Activated naive CD8-positive, alpha-beta T cell treated with anti-CD3 and anti-CD28 coated beads, Interleukin-2, amount 50 U/mL, for 24 hours (primary cell): Measurements from ENCODE around the gene NUDT5.

Source experiments
- ATAC-seq: fragments of 150-1000 bp; cut with Tn5 transposase; one replicate; pipeline ENCODE4 v1.10.0; 2021
- DNase-seq: peaks from one replicate; pipeline ENCODE4 v3.0.0; 2021
- H3K27ac Mint-ChIP-seq: one replicate; pipeline ENCODE4 v1.8.0; 2021; ENCODE audit warnings: mild to moderate bottlenecking, mixed read lengths
- H3K27me3 Mint-ChIP-seq: one replicate; pipeline ENCODE4 v1.8.0; 2021; ENCODE audit warnings: mixed read lengths
- H3K36me3 Mint-ChIP-seq: one replicate; pipeline ENCODE4 v1.8.0; 2021; ENCODE audit warnings: low read depth, mixed read lengths
- H3K4me1 Mint-ChIP-seq: one replicate; pipeline ENCODE4 v1.8.0; 2021; ENCODE audit warnings: mixed read lengths
- H3K4me3 Mint-ChIP-seq: one replicate; pipeline ENCODE4 v1.8.0; 2021; ENCODE audit warnings: mild to moderate bottlenecking, moderate library complexity, mixed read lengths
- H3K9me3 Mint-ChIP-seq: one replicate; pipeline ENCODE4 v1.8.0; 2021; ENCODE audit warnings: mixed read lengths

NUDT5 gene

GRCh38 chr10:12164085-12164484 is 31.6 kb downstream of the NUDT5 start:
- Mint-ChIP-seq H3K4me1 (no peaks in the 10 kb centered on the region), H3K9me3 (no peaks in the 10 kb centered on the region), H3K27ac (no peak overlapping the region), H3K27me3 (no peaks in the 10 kb centered on the region), H3K36me3 (peaks cover 40% of the 10 kb centered on the region), H3K4me3 (no peak overlapping the region)
- ATAC-seq (no peak), DNase-seq (no peak)

- peaks cover 45% of the 10 kb centered on the region for H3K36me3 Mint-ChIP-seq
- no peaks in the 10 kb centered on the region for H3K4me1 Mint-ChIP-seq
- no peaks in the 10 kb centered on the region for H3K27me3 Mint-ChIP-seq
- no peak overlapping the region for H3K4me3 Mint-ChIP-seq
- ATAC-seq (no peak), DNase-seq (no peak)
- no peak overlapping the region for H3K27ac Mint-ChIP-seq
- H3K9me3 Mint-ChIP-seq: no peaks in the 10 kb centered on the region
Measured at GRCh38 chr10:12162927-12163326, 32.8 kb downstream of the NUDT5 start.

GRCh38 chr10:12160664-12161063 is 35.0 kb downstream of the NUDT5 start:
- ATAC-seq (no peak), DNase-seq (no peak)
- Mint-ChIP-seq H3K27ac (no peak overlapping the region), H3K4me3 (no peak overlapping the region), H3K27me3 (no peaks in the 10 kb centered on the region), H3K9me3 (no peaks in the 10 kb centered on the region), H3K36me3 (peaks cover 36% of the 10 kb centered on the region), H3K4me1 (no peaks in the 10 kb centered on the region)

- peaks cover 31% of the 10 kb centered on the region for H3K36me3 Mint-ChIP-seq
- no peak for DNase-seq
- no peak for ATAC-seq
- no peaks in the 10 kb centered on the region for H3K27me3 Mint-ChIP-seq
- no peak overlapping the region for H3K27ac Mint-ChIP-seq
- no peaks in the 10 kb centered on the region for H3K9me3 Mint-ChIP-seq
- no peaks in the 10 kb centered on the region for H3K4me1 Mint-ChIP-seq
- no peak overlapping the region for H3K4me3 Mint-ChIP-seq
Measured at GRCh38 chr10:12158111-12158510, 37.6 kb downstream of the NUDT5 start.

GRCh38 chr10:12156367-12157123 is 39.1 kb downstream of the NUDT5 start:
- no peaks in the 10 kb centered on the region for H3K27me3 Mint-ChIP-seq
- H3K27ac Mint-ChIP-seq: no peak overlapping the region
- no peaks in the 10 kb centered on the region for H3K4me1 Mint-ChIP-seq
- H3K36me3 Mint-ChIP-seq: peaks cover 29% of the 10 kb centered on the region
- no peak for ATAC-seq
- H3K4me3 Mint-ChIP-seq: no peak overlapping the region
- DNase-seq: no peak
- H3K9me3 Mint-ChIP-seq: no peaks in the 10 kb centered on the region

- H3K27ac Mint-ChIP-seq: no peak overlapping the region
- DNase-seq: no peak
- no peak overlapping the region for H3K4me3 Mint-ChIP-seq
- no peaks in the 10 kb centered on the region for H3K27me3 Mint-ChIP-seq
- H3K9me3 Mint-ChIP-seq: no peaks in the 10 kb centered on the region
- no peaks in the 10 kb centered on the region for H3K4me1 Mint-ChIP-seq
- no peak for ATAC-seq
- H3K36me3 Mint-ChIP-seq: peaks cover 26% of the 10 kb centered on the region
Measured at GRCh38 chr10:12154516-12154915, 41.2 kb downstream of the NUDT5 start.

GRCh38 chr10:12150163-12150562 is 45.5 kb downstream of the NUDT5 start:
- peaks cover 23% of the 10 kb centered on the region for H3K36me3 Mint-ChIP-seq
- H3K4me3 Mint-ChIP-seq: no peak overlapping the region
- no peak for ATAC-seq
- DNase-seq: no peak
- H3K9me3 Mint-ChIP-seq: no peaks in the 10 kb centered on the region
- H3K27me3 Mint-ChIP-seq: no peaks in the 10 kb centered on the region
- H3K27ac Mint-ChIP-seq: no peak overlapping the region
- no peaks in the 10 kb centered on the region for H3K4me1 Mint-ChIP-seq

GRCh38 chr10:12144538-12144937 is 51.2 kb downstream of the NUDT5 start:
- Mint-ChIP-seq H3K36me3 (peaks cover 20% of the 10 kb centered on the region), H3K9me3 (no peaks in the 10 kb centered on the region), H3K27me3 (no peaks in the 10 kb centered on the region), H3K27ac (no peak overlapping the region), H3K4me3 (no peak overlapping the region), H3K4me1 (no peaks in the 10 kb centered on the region)
- DNase-seq (no peak), ATAC-seq (no peak)

GRCh38 chr10:12140038-12140437 is 55.7 kb downstream of the NUDT5 start:
- Mint-ChIP-seq H3K4me3 (no peak overlapping the region), H3K4me1 (no peaks in the 10 kb centered on the region), H3K9me3 (no peaks in the 10 kb centered on the region), H3K27me3 (no peaks in the 10 kb centered on the region), H3K27ac (no peak overlapping the region), H3K36me3 (peaks cover 30% of the 10 kb centered on the region)
- ATAC-seq (no peak), DNase-seq (no peak)

GRCh38 chr10:12135631-12136030 is 60.1 kb downstream of the NUDT5 start:
- Mint-ChIP-seq H3K9me3 (no peaks in the 10 kb centered on the region), H3K27ac (no peak overlapping the region), H3K4me3 (no peak overlapping the region), H3K4me1 (peaks cover 6% of the 10 kb centered on the region), H3K27me3 (no peaks in the 10 kb centered on the region), H3K36me3 (peaks cover 23% of the 10 kb centered on the region)
- no peak for ATAC-seq
- DNase-seq: no peak

- no peaks in the 10 kb centered on the region for H3K27me3 Mint-ChIP-seq
- H3K4me1 Mint-ChIP-seq: peaks cover 25% of the 10 kb centered on the region
- H3K9me3 Mint-ChIP-seq: no peaks in the 10 kb centered on the region
- peaks cover 7% of the 10 kb centered on the region for H3K36me3 Mint-ChIP-seq
- H3K27ac Mint-ChIP-seq: peak overlapping the region; percentile 61
- ATAC-seq (peak; percentile 53), DNase-seq (peak; percentile 36)
- peak overlapping the region; percentile 83 for H3K4me3 Mint-ChIP-seq
Measured at GRCh38 chr10:12130237-12130872, 65.3 kb downstream of the NUDT5 start.

- peaks cover 6% of the 10 kb centered on the region for H3K36me3 Mint-ChIP-seq
- H3K9me3 Mint-ChIP-seq: no peaks in the 10 kb centered on the region
- no peaks in the 10 kb centered on the region for H3K27me3 Mint-ChIP-seq
- peak; percentile 99 for DNase-seq
- H3K4me3 Mint-ChIP-seq: peak within 1 kb of the TSS; percentile 83
- peak; percentile 96 for ATAC-seq
- peaks cover 27% of the 10 kb centered on the region for H3K4me1 Mint-ChIP-seq
- peak within 1 kb of the TSS; percentile 77 for H3K27ac Mint-ChIP-seq
Measured at GRCh38 chr10:12129222-12130111, 66.2 kb downstream of the NUDT5 start, which contains the start of gene SEC61A2. Gene SEC61A2 (plus strand): TSS chr10:12129677. CDS start chr10:12129788, 111 bp downstream.

- peaks cover 34% of the 10 kb centered on the region for H3K4me1 Mint-ChIP-seq
- H3K27ac Mint-ChIP-seq: peak overlapping the region; percentile 93
- no peaks in the 10 kb centered on the region for H3K9me3 Mint-ChIP-seq
- no peaks in the 10 kb centered on the region for H3K27me3 Mint-ChIP-seq
- peaks cover 34% of the 10 kb centered on the region for H3K36me3 Mint-ChIP-seq
- peak overlapping the region; percentile 56 for H3K4me3 Mint-ChIP-seq
- DNase-seq: no peak
- ATAC-seq: no peak
Measured at GRCh38 chr10:12121673-12122072, 74.0 kb downstream of the NUDT5 start.
